NCI-H2227 treated with DMSO at 0.1 percent for 48 hours (cell line): Measurements from ENCODE around the gene MBOAT1.
"Not testable (repeated sequence)": the region's sequence is repeated elsewhere in the genome, so short reads cannot be mapped to it uniquely, and the experiment has no call there.

ENCODE experiments used
- DNase-seq: peaks from one replicate; lab custom pipeline; 2025; lab: John Stamatoyannopoulos, UW

Gene MBOAT1

DNA sequence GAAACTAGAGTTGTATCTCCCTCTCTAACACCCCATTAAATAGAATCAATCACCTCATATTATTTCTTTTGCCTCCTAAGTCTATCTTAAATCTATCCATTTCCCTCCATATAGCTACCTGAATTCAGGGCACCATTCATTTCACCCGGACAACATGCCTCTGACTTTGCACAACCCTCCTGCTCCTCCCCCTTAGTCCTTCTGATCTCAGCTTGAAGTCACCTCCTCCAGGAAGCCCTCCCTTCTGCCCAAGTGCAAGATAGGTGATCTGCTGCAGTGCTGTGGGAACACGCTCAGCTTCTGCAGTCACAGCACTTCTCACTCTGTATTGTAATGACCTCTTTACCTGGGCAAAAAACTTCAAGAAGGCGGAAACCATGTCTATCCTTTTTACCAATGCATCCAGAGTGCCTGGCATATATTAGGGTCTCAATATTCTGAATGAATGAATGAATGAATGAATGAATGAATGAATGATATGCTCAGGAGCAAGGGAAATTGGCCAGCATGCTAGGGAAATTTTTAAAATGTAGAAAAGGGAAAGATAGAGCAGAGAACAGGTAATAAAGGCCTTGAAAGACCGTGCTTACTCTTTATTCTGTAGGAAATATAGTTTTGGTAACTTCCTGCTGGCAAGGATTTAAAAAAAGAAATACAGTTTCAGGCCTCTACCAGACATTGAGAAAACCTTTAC, 41.7 kb downstream of the MBOAT1 start:
- no peak for DNase-seq

DNA sequence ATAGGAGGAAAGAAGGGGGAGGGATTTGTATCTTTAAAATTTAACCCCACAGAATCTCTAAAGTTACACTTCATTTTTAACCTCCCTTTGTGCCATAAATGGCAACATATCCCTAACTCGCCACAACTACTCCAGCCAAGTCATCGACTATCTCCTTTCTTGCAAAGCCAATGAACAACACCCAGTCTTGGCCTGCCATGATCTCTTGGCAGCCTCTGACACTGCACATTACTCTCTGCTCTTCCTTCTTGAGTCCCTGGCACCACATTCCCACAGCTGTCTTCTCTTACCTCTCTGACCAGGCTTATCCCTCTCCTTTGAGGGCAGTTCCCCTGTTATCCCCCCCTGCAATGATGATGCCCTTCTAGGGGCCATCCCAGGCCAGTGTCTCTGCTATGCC, 42.5 kb downstream of the MBOAT1 start:
- no peak for DNase-seq

DNA sequence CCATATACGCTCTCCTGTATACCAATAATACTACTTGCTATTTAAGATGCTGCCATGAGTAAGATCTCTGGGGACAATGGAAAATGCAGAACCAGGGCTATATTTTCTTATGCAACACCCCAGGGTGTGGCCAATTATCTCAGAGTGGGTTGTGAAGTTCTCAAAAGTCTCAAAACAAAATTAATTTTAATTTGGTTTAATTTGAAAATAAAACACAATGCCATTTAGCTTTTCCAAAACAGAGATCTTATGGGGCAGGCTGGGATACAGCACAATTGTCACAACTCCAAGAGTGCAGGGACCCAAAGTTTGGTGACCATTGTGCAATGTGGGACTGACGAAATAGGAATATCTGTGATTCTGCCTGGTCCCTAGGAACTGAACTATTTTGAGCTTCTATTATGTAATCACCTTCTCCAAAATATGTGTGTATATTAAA, 43.1 kb downstream of the MBOAT1 start:
- no peak for DNase-seq

DNA sequence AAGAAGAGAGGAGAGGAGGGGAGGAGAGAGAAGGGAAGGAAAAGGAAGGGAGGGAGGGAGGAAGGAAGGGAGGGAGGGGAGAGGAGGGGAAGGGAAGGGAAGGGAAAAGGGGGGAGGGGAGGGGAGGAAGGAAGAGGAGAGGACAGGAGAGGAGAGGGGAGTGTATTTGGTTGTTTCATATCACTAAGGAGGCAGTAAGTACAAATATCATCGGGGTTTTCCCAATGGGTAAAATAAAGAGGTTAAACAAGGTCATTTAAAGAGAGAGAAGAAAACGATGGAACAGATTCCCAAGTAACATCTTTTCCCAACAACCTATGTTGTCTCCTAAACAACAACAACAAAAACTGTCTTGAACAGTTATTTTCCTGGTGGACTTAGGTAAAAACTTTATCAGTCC, 43.6 kb downstream of the MBOAT1 start:
- no peak for DNase-seq

DNA sequence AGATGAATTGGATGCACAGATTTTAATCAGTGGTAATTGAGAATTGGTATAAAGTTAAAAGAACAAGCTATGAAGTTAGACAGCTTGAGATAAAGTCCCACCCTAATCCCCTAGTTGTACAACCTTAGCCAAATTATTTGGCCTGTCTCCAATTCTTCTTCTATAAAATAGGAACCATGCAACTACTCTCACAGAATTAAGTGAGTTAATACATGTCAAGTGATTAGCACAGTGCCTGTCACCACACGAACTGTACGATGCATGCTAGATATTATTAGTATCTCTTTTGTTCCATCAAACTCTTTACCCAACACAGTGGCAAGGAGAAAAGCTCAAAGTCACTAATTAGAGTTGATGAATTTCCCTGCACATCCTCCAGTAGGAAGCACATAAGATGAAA, 44.7 kb downstream of the MBOAT1 start:
- no peak for DNase-seq

DNA sequence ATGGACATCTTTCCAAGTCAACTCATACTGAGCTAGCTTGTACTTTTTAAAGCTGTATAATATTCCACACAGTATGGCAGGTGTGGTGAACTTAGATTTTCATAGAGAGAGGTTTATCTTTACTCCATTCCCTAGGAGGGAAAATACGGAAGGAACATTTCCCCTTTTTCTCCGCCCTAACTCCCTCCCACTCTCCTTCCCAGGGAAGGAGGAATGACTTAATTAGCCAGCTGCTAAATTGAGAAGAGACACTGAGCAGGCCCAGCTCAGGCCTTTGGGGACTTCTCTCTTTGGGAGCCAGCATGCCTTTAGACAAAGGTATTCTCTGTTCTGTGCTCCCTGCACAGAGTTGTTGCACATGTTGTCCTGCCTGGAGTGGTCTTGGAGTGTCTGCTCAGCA, 46.1 kb downstream of the MBOAT1 start:
- no peak for DNase-seq

DNA sequence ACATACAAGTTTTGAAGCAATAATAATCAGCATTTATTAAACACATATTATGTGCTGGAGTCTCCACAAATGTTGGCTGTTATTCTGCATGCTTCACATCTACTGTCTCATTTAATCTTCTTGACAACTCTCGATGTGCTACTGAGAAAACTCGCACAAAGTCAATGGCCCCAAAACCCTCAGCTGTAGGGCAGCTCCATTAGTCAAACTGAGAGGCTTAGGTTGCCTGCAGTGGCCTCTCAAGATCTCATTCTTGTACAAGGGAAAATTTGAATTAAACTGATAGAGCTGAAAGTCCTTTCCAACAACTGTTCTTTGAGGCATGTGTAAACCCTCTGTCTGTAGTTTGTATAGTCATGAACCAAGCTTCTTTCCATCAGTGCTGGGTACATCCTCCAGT, 49.8 kb downstream of the MBOAT1 start:
- no peak for DNase-seq

DNA sequence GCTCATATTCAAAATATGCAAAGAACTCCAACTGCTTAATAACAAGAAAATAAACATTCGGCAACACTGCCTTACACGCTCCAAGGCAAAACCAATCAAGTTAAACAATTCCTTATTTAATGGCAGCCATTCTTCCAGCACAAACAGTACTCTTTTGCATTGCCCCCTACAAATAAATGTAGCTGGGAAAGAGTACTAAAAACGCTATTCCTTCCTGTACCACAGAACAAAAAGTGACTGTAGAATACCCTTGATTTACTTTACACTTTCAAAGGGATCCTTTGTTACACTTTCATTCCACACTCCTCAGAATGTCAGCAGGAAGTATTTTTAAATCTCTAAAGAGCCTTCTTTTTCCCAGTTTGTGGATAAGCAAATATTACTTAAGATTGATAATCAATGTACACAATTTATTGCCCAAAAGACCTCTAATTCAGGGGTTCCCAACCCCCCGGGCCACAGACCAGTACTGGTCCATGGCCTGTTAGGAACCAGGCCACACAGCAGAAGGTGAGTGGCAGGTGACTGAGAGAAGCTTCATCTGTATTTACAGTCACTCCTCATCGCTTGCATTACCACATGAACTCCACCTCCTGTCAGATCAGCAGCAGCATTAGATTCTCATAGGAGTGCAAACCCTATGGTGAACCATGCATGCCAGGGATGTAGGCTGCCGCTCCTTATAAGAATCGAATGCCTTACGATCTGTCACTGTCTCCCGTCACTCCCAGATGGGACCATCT, 51.6 kb downstream of the MBOAT1 start:
- DNase-seq = no peak

DNA sequence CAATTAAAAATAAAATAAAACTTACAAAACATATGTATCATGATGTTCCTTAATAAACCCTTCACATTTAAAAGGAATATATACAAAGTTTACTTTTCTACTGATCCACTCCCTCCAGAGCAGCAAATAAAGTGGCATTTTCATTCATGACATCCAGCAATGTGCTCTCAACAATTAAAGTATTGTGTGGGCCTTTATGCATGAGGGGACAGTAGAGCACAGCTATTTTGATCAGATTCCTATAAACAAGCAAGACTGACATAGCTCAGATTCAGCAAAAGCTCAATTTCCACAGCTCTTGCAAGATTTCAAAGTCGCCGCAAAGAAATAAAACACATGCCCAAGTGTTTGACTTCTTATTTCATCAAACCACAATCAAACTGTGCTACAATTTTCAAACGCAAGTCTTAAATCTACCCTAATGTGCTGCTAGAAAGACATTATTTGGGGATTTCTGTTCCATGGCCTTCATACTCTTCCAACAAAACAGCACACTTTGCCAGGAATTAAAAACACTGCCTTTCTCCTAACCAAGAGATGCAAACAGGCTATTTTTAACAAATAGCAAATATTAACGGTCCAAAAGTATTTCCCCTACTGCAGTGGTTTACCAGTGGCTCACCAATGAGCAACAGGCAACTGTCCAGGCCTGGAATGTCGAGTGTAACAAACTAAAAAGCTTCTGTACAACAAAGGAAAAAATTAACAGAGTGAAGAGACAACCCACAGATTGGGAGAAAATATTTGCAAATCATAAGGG, 52.3 kb downstream of the MBOAT1 start:
- no peak for DNase-seq

DNA sequence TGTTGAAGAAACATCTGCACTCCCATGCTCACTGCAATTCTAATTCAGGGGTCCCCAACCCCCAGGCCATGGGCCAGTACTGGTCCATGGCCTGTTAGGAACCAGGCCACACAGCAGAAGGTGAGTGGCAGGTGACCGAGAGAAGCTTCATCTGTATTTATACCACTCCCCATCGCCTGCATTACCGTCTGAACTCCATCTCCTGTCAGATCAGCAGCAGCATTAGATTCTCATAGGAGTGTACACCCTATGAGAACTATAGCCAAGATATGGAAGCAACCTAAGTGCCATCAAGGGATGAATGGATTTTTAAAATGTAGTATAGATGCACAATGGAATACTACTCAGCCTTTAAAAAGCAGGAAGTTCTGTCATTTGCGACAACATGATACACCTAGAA, 53.2 kb downstream of the MBOAT1 start:
- DNase-seq = no peak

DNA sequence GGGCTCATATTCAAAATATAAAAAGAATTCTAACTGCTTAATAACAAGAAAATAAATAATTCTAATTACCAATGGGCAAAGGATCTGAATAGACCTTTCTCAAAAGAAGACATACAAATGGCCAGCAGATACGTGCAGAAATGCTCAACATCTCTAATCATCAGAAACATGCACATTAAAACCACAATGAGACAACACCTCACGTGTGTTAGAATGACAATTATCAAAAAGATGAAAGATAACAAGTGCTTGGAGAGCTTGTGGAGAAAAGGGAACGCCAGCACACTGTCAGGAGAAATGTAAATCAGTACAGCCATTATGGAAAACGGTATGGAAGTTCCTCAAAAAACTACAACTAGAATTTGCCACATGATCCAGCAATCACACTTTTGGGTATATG, 53.6 kb downstream of the MBOAT1 start:
- DNase-seq = no peak

DNA sequence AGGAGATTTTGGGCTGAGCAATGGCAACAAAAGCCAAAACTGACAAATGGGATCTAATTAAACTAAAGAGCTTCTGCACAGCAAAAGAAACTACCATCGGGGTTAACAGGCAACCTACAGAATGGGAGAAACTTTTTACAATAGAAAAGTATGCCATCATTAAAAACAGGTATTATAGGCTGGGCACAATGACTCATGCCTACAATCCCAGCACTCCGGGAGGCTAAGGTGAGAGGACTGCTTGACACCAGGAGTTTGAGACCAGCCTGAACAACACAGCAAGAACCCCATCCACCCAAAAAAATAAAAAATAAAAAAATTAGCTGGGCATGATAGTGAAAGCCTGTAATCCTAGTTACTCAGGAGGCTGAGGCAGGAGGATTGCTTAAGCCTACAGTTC, 55.4 kb downstream of the MBOAT1 start:
- DNase-seq = no peak

DNA sequence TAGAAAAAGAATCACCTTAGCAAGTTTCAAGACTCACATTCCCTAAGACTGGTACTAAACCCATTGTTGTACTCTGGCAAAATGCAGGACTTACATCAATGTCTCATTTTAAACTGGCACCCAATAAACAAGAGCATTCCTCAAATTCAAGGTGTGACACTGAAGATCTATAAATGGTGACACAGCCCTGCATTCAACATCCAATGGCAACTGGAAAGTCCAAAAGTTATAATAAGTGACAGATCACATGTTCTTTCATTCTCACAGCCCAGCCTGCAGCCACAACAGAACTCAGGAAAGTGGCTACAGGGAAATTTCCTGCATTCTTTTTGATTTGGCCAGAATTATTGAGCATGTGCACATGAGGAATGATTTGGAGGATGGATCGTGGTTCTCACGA, 57.5 kb downstream of the MBOAT1 start:
- DNase-seq = no peak

DNA sequence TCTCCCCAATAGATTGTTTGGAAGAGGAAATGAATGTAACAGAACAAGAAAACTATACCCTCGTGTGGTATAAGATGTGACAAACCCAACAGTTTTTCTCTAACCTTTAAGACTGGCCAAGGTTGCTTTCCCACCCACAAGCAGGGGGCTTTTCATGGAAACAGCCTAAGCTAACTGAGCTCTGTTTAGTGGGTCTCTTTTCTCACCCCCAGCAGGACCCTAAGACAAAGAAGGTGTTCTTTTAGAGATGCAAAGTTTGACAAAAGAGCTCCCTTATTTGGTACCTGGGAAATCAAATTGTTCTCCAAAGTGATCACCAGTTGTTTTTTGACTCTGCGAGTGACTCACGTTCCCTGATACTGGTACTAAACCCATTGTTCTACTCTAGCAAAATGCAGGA, 59.1 kb downstream of the MBOAT1 start:
- no peak for DNase-seq

DNA sequence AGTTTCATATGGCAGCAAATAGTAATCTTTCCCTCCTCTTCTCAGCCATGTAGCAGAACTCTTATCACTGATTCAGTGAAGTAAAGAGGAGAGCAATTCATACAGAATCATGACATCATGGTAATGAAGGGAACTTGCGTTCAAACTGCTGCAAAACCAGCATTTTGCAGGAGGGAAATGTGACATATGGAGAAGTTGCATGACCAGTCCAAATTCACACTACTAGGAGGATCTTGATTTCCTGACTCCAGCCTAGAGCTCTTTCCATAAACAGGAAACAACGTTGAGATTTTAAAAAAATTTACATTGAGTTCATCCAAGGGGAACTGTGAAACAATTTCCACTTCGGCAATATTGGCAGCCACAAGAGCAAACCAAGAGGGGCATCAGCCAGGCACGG, 63.8 kb downstream of the MBOAT1 start:
- DNase-seq = no peak

DNA sequence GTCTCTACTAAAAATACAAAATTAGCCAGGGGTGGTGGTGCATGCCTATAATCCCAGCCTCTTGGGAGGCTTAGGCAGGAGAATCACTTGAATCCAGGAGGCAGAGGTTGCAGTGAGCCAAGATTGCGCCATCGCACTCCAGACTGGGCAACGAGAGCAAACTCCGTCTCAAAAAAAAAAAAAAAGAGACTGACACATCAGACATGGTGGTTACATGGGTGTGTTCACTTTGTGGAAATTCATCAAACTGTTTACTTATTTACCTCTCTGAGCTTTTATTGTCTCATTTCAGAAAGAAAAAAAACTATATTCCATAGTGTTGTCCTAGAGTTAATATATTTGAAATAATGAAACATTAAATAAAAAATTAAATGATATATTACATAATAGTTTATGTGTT, 64.8 kb downstream of the MBOAT1 start:
- no peak for DNase-seq

DNA sequence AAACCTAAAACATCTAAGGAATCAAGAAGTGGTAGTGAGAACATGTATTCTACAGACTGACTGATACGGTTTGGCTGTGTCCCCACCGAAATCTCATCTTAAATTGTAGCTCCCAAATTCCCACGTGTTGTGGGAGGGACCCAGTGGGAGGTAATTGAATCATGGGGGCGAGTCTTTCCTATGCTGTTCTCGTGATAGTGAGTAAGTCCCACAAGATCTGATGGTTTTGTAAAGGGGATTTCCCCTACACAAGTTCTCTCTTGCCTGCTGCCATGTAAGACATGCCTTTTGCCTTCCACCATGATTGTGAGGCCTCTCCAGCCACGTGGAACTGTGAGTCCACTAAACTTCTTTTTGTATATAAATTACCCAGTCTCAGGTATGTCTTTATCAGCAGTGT, 65.4 kb downstream of the MBOAT1 start:
- not testable (repeated sequence) for DNase-seq

DNA sequence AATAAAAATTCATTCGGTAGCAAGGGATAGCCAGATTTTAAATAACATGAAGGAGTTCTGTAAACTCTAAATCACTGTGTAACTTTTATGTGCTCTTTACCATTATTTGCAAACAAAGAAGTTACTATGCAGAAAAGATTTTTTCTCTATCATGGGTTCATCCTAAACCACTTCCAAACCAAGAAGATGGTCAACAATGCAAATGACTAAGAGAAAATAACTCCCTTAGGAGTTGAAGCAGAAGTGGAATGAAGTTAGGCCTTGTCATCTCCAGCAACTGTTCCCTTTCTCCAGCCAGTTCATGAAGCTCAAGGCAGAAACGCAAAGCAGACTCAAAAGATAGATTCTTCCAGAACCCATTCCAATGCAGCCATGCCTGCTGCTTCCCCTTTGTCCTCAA, 66.0 kb downstream of the MBOAT1 start:
- DNase-seq = no peak

DNA sequence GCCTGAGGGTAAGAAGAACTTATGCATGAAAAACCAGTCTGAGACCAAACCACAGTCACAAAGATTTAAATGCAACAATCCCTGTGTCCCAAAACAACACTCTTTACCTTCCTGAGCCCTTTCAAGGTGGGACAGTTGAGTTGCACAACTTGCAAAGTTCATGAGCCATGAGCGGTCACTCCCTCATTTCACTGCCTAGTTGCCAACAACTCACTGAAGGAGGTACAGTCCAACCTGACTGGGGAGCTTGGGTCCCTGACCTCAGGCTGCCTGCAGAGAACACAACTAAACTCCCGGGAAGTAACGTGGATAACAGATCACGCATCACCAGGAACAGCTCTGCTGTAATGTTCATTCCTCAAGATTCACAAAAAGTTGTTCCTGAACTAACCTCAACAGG, 69.4 kb downstream of the MBOAT1 start:
- DNase-seq = no peak

DNA sequence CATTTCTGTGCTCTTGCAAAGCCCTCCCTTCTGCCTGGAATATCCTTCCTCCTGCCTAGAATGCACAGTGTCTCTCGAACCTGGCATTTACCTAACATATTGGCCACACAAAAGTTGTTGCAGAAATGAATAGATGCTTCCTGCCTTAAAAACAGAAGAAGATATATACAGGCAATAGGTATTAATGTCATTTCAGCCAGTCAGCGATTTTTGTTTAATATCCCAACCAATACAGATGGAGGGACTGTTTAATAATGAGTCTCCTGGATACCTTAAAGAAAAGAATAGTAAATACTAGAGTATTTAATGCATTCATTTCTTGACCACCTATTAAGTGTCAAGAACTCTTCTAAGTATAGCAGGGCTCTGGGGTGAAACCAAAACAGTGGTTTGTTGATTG, 70.3 kb downstream of the MBOAT1 start:
- no peak for DNase-seq

DNA sequence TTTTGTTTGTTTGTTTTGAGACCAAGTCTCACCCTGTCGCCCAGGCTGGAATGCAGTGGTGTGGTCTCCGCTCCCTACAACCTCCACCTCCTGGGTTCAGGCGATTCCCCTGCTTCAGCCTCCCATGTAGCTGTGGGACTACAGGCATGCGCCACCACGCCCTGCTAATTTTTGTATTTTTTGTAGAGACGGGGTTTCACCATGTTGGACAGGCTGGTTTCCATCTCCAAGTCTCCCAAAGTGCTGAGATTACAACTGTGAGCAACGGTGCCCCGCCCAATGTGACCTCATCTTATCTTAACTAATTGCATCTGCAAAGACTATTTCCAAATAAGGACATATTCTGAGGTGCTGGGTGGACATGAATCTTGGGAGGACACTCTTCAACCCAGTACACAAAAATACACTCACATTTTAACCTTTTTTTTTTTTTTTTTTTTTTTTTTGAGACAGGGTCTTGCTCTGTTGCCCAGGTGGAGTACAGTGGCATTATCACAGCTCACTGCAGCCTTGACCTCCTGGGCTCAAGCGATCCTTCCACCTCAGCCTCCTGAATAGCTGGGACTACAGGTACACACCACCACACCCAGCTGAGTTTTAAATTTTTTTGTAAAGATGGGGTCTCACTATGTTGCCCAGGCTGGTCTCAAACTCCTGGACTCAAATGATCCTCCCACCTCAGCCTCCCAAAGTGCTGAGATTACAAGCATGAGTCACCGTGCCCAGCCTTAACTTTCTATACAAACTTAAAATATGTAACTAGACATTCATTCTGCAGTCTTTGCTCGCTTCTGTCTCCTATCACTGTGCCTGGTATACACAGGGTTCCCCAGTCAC, 72.9 kb downstream of the MBOAT1 start:
- DNase-seq = not testable (repeated sequence)

DNA sequence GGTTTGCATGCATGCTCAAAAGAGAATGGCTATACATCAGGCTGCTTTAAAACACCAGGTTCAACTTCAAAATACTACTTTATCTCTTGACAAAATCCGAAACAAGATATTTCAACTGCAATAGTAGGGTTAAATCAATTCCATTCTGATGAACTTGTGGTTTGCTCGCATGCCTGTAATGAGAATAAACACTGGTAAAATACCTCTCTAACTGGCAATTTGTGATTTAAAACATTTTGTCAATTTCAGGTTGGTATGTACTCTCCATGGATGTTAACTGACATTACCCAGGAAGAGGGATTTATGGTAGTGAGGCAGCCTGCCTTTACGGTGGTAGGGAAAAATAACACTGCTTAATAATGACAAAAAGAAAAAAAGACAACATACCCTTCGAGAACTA, 74.4 kb downstream of the MBOAT1 start:
- no peak for DNase-seq
